SK-N-SH treated with all-trans-retinoic acid at 6 μM for 48 hours (cell line): ENCODE measurements around the gene GREB1L.
A peak's percentile ranks its signal among the peaks of the same experiment; 100 is the strongest.

Source experiments
- ATAC-seq: fragments of 200-7000 bp; cut with Tn5 transposase; 3 replicates; pipeline ENCODE4 v1.9.1; 2020; ENCODE audit warnings: mild to moderate bottlenecking, moderate library complexity
- ARNTL ChIP-seq: fragments of 450-650 bp; formaldehyde crosslinking; IDR thresholded peaks from 2 replicates; pipeline ENCODE4 v1.5.0; 2020; ENCODE audit warnings: low read depth, mild to moderate bottlenecking, moderate library complexity, borderline replicate concordance
- BACH2 ChIP-seq: fragments of 250-450 bp; sonication (Bioruptor Pico); IDR thresholded peaks from 2 replicates; pipeline ENCODE4 v1.9.0; 2021; ENCODE audit warnings: mild to moderate bottlenecking, borderline replicate concordance
- CSDC2 ChIP-seq: fragments of 250-450 bp; sonication (Bioruptor Pico); IDR thresholded peaks from 2 replicates; pipeline ENCODE4 v1.5.0; 2020; ENCODE audit warnings: mild to moderate bottlenecking, moderate library complexity
- GLIS3 ChIP-seq: fragments of 250-450 bp; sonication (Bioruptor Pico); IDR thresholded peaks from 2 replicates; pipeline ENCODE4 v1.5.0; 2020; ENCODE audit warnings: mild to moderate bottlenecking, moderate library complexity
- OSR1 ChIP-seq: fragments of 250-450 bp; sonication (Bioruptor Pico); IDR thresholded peaks from 2 replicates; pipeline ENCODE4 v1.8.0; 2022; ENCODE audit warnings: moderate library complexity, mild to moderate bottlenecking, inconsistent platforms
- PPARA ChIP-seq: fragments of 250-450 bp; sonication (Bioruptor Pico); IDR thresholded peaks from 2 replicates; pipeline ENCODE4 v1.5.0; 2020; ENCODE audit warnings: mild to moderate bottlenecking, borderline replicate concordance
- RARB ChIP-seq: fragments of 250-450 bp; sonication (Bioruptor Pico); IDR thresholded peaks from 2 replicates; pipeline ENCODE4 v1.8.0; 2021; ENCODE audit warnings: mild to moderate bottlenecking, moderate library complexity
- SNAI2 ChIP-seq: fragments of 250-450 bp; sonication (Bioruptor Pico); IDR thresholded peaks from 2 replicates; pipeline ENCODE4 v1.5.0; 2020; ENCODE audit warnings: mild to moderate bottlenecking, moderate library complexity
- TCF4 ChIP-seq: fragments of 250-450 bp; sonication (Bioruptor Pico); IDR thresholded peaks from 2 replicates; pipeline ENCODE4 v1.8.0; 2021; ENCODE audit warnings: mild to moderate bottlenecking, moderate library complexity, borderline replicate concordance
- TOX ChIP-seq: fragments of 250-450 bp; sonication (Bioruptor Pico); IDR thresholded peaks from 2 replicates; pipeline ENCODE4 v1.8.0; 2021; ENCODE audit warnings: mild to moderate bottlenecking, moderate library complexity, borderline replicate concordance
- ZC3H10 ChIP-seq: fragments of 250-450 bp; sonication (Bioruptor Pico); IDR thresholded peaks from 2 replicates; pipeline ENCODE4 v1.5.1; 2021; ENCODE audit warnings: mild to moderate bottlenecking, moderate library complexity
- ZFP3 ChIP-seq: fragments of 250-450 bp; sonication (Bioruptor Pico); IDR thresholded peaks from 2 replicates; pipeline ENCODE4 v1.5.0; 2020; ENCODE audit warnings: mild to moderate bottlenecking, moderate library complexity
- ZFP30 ChIP-seq: fragments of 450-650 bp; formaldehyde crosslinking; IDR thresholded peaks from 2 replicates; pipeline ENCODE4 v1.5.0; 2022; ENCODE audit warnings: mild to moderate bottlenecking, moderate library complexity
- ZNF565 ChIP-seq: fragments of 450-650 bp; formaldehyde crosslinking; conservative IDR thresholded peaks from 2 replicates; pipeline ENCODE4 v1.5.0; 2020; ENCODE audit warnings: low read depth, mild to moderate bottlenecking, moderate library complexity
- ZNF70 ChIP-seq: fragments of 450-650 bp; formaldehyde crosslinking; IDR thresholded peaks from 2 replicates; pipeline ENCODE4 v1.5.0; 2020; ENCODE audit warnings: mild to moderate bottlenecking, moderate library complexity
- ZNF8 ChIP-seq: fragments of 450-650 bp; formaldehyde crosslinking; IDR thresholded peaks from 2 replicates; pipeline ENCODE4 v1.5.0; 2020; ENCODE audit warnings: mild to moderate bottlenecking, moderate library complexity
- TF ChIP-seq, protein P1 (sequence below): fragments of 250-450 bp; sonication (Bioruptor Pico); IDR thresholded peaks from 2 replicates; pipeline ENCODE4 v1.5.1; 2021; ENCODE audit warnings: mild to moderate bottlenecking, moderate library complexity
- TF ChIP-seq, protein P2 (sequence below): fragments of 250-450 bp; sonication (Bioruptor Pico); IDR thresholded peaks from 2 replicates; pipeline ENCODE4 v1.8.0; 2020; ENCODE audit warnings: mild to moderate bottlenecking, moderate library complexity, borderline replicate concordance
- TF ChIP-seq, protein P3 (sequence below): fragments of 250-450 bp; sonication (Bioruptor Pico); IDR thresholded peaks from 2 replicates; pipeline ENCODE4 v1.5.0; 2020; ENCODE audit warnings: mild to moderate bottlenecking, moderate library complexity
- TF ChIP-seq, protein P4 (sequence below): fragments of 250-450 bp; sonication (Bioruptor Pico); IDR thresholded peaks from 2 replicates; pipeline ENCODE4 v1.8.0; 2021; ENCODE audit warnings: low read depth, mild to moderate bottlenecking, moderate library complexity, borderline replicate concordance

The GREB1L gene

DNA sequence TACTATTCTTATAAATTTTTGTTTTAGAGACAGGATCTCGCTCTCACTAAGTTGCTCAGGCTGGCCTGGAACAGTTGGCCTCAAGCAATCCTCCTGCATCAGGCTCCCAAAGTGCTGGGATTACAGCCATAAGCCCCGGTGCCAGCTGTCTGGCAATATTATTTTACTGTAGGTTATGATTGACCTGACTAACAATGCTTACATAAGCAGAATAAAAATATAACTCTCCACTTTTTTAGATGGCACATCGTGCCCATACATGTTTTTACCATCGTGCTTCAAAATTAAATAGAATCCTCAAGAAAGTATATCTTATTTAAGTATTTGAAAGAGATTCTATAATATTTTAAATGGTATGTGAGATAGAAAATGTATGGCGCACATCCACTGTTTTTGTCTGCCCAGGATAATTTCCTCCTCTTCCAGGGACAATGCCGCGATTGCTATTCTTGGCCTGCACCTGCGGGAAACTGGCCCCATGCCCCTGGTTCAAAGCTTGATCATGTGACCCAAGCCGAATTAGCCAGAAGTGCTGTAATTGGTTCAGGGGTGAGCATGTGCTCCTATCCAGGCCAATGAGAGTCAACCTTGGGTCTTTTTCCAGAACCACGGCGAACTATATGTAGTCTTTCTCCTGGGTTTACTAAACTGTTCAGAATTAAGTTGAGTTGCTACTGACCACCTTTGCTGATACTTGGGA, 38.3 kb upstream of the GREB1L start (continued):
- TF ChIP-seq, protein P1, sequence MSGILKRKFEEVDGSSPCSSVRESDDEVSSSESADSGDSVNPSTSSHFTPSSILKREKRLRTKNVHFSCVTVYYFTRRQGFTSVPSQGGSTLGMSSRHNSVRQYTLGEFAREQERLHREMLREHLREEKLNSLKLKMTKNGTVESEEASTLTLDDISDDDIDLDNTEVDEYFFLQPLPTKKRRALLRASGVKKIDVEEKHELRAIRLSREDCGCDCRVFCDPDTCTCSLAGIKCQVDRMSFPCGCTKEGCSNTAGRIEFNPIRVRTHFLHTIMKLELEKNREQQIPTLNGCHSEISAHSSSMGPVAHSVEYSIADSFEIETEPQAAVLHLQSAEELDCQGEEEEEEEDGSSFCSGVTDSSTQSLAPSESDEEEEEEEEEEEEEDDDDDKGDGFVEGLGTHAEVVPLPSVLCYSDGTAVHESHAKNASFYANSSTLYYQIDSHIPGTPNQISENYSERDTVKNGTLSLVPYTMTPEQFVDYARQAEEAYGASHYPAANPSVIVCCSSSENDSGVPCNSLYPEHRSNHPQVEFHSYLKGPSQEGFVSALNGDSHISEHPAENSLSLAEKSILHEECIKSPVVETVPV: no peak

DNA sequence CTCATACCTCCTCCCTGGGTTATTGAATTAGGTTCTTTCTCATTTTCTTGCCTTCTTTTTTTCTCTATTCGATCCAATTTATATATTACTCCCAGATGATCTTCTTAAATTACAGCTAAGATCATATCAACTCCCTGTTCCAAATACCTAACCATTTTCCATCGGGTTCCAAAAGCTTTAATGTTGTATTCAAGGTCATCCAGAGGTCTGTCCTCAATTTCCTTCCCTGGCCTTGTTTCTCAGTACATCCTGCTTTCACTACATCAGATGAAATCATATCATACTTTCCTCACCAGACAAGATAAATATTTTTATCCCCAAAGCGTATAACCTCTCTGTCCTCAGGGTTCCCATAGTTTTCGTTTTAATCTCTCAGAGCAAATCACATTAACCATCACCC, 36.3 kb upstream of the GREB1L start:
- TF ChIP-seq ZNF565 (CRISPR knock-in tag): no peak
- TF ChIP-seq, protein P1: no peak
- TF ChIP-seq TCF4 (CRISPR knock-in tag): no peak
- no peak for TF ChIP-seq BACH2

DNA sequence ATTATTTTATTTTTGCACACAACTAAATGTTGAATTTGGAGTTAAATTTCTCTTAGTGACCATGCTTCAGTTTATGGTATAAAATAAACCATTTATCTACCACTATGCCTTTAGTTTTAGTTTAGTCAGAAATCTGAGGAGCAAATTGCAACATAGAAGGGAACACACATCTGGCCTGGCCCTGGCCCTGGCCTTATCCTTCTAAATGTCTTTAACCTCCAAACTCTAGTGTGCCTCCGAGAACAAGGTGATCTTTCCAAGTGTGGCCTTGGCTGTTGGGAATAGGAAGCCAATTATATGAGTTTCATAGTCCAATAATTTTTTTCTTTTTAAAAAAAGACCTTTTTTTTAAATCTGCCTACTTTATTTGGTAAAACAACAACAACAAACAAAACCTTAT, 31.8 kb upstream of the GREB1L start:
- ATAC-seq: no peak
- no peak for TF ChIP-seq TOX (CRISPR knock-in tag)
- TF ChIP-seq, protein P2, sequence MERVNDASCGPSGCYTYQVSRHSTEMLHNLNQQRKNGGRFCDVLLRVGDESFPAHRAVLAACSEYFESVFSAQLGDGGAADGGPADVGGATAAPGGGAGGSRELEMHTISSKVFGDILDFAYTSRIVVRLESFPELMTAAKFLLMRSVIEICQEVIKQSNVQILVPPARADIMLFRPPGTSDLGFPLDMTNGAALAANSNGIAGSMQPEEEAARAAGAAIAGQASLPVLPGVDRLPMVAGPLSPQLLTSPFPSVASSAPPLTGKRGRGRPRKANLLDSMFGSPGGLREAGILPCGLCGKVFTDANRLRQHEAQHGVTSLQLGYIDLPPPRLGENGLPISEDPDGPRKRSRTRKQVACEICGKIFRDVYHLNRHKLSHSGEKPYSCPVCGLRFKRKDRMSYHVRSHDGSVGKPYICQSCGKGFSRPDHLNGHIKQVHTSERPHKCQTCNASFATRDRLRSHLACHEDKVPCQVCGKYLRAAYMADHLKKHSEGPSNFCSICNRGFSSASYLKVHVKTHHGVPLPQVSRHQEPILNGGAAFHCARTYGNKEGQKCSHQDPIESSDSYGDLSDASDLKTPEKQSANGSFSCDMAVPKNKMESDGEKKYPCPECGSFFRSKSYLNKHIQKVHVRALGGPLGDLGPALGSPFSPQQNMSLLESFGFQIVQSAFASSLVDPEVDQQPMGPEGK (CRISPR knock-in tag): no peak
- TF ChIP-seq, protein P1: no peak
- TF ChIP-seq ZFP3 (CRISPR knock-in tag): no peak
- TF ChIP-seq CSDC2 (CRISPR knock-in tag): no peak
- no peak for TF ChIP-seq PPARA (CRISPR knock-in tag)
- no peak for TF ChIP-seq GLIS3 (CRISPR knock-in tag)

More for the DNA sequence above, 36.3 kb upstream of the GREB1L start:
- peak; percentile 35; the same call in 1 of the 3 replicates for ATAC-seq

DNA sequence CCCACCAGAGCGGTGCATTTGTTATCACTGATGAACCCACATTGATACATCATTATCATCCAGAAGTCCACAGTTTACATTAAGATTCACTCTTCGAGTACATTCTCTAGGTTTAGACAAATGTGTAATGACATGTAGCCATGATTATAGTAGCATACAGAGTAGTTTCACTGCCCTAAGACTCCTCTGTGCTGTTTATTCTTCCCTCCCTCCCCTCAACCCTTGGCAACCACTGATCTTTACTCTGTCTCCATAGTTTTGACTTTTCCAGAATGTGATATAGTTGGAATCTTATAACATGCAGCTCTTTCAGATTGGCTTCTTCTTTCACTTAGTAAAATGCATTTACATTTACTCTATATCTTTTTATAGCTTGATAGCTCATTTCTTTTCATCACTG, 31.2 kb upstream of the GREB1L start:
- ATAC-seq: no peak
- TF ChIP-seq OSR1 (CRISPR knock-in tag): no peak
- no peak for TF ChIP-seq TOX (CRISPR knock-in tag)
- TF ChIP-seq ZC3H10: no peak
- no peak for TF ChIP-seq ARNTL (CRISPR knock-in tag)
- no peak for TF ChIP-seq RARB (CRISPR knock-in tag)
- no peak for TF ChIP-seq ZNF8 (CRISPR knock-in tag)
- TF ChIP-seq TCF4 (CRISPR knock-in tag): no peak
- TF ChIP-seq ZFP30: no peak
- no peak for TF ChIP-seq CSDC2 (CRISPR knock-in tag)
- TF ChIP-seq, protein P1: no peak
- TF ChIP-seq, protein P2 (CRISPR knock-in tag): no peak
- TF ChIP-seq, protein P3, sequence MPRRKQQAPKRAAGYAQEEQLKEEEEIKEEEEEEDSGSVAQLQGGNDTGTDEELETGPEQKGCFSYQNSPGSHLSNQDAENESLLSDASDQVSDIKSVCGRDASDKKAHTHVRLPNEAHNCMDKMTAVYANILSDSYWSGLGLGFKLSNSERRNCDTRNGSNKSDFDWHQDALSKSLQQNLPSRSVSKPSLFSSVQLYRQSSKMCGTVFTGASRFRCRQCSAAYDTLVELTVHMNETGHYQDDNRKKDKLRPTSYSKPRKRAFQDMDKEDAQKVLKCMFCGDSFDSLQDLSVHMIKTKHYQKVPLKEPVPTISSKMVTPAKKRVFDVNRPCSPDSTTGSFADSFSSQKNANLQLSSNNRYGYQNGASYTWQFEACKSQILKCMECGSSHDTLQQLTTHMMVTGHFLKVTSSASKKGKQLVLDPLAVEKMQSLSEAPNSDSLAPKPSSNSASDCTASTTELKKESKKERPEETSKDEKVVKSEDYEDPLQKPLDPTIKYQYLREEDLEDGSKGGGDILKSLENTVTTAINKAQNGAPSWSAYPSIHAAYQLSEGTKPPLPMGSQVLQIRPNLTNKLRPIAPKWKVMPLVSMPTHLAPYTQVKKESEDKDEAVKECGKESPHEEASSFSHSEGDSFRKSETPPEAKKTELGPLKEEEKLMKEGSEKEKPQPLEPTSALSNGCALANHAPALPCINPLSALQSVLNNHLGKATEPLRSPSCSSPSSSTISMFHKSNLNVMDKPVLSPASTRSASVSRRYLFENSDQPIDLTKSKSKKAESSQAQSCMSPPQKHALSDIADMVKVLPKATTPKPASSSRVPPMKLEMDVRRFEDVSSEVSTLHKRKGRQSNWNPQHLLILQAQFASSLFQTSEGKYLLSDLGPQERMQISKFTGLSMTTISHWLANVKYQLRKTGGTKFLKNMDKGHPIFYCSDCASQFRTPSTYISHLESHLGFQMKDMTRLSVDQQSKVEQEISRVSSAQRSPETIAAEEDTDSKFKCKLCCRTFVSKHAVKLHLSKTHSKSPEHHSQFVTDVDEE (CRISPR knock-in tag): no peak
- TF ChIP-seq PPARA (CRISPR knock-in tag): no peak
- TF ChIP-seq ZFP3 (CRISPR knock-in tag): no peak
- TF ChIP-seq SNAI2 (CRISPR knock-in tag): no peak
- no peak for TF ChIP-seq ZNF565 (CRISPR knock-in tag)
- no peak for TF ChIP-seq ZNF70 (CRISPR knock-in tag)
- TF ChIP-seq GLIS3 (CRISPR knock-in tag): no peak
- TF ChIP-seq, protein P4, sequence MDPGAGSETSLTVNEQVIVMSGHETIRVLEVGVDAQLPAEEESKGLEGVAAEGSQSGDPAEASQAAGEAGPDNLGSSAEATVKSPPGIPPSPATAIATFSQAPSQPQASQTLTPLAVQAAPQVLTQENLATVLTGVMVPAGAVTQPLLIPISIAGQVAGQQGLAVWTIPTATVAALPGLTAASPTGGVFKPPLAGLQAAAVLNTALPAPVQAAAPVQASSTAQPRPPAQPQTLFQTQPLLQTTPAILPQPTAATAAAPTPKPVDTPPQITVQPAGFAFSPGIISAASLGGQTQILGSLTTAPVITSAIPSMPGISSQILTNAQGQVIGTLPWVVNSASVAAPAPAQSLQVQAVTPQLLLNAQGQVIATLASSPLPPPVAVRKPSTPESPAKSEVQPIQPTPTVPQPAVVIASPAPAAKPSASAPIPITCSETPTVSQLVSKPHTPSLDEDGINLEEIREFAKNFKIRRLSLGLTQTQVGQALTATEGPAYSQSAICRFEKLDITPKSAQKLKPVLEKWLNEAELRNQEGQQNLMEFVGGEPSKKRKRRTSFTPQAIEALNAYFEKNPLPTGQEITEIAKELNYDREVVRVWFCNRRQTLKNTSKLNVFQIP (CRISPR knock-in tag): no peak
